SK-N-SH (cell line): ENCODE data around the gene WWOX. TPM values are rescaled to one million over a fixed set of nuclear protein-coding genes. Genes with fewer than 3 reads are reported as not detected.

Source experiments
- CTCF ChIA-PET: fragments of 300-600, 350-600 bp; formaldehyde crosslinking; extraction: SDS; loops from one replicate; lab custom pipeline; 2021; lab: Yijun Ruan, JAX
- POLR2A ChIA-PET: fragments of 350-600 bp; sonication (Branson Sonifier 250); formaldehyde crosslinking; extraction: SDS; loops from one replicate; lab custom pipeline; 2020; ENCODE audit warnings: antibody characterized with exemption, inconsistent platforms; lab: Yijun Ruan, JAX
- DNase-seq: peaks from one replicate; pipeline ENCODE4 v3.0.0; 2012
- H2AFZ ChIP-seq: fragments of 200-600 bp; sonication (generic); 2 replicates; pipeline ENCODE4 v1.8.1; 2016; ENCODE audit warnings: antibody characterized with exemption, mild to moderate bottlenecking, low read depth
- H3F3A ChIP-seq: fragments of 200-600 bp; sonication (generic); replicated peaks from 2 replicates; pipeline ENCODE3; 2016; ENCODE audit warnings: antibody characterized with exemption, mild to moderate bottlenecking; ENCODE audit not compliant: insufficient read depth
- H3K27ac ChIP-seq, 2 experiments: fragments of 200-500 bp in 1 of 2; fragments of 200-600 bp in 1 of 2; sonication (Bioruptor generic) in 1 of 2; sonication (generic), shearing (Covaris generic) in 1 of 2; 2 replicates each; pipeline versions ENCODE4 v1.5.1 to v1.6.1; 2014 to 2016; ENCODE audit warnings: low read depth in 2 of 2, inconsistent platforms in 1 of 2, low read length in 1 of 2, mild to moderate bottlenecking in 1 of 2, mixed read lengths in 1 of 2
- H3K27me3 ChIP-seq: fragments of 200-600 bp; sonication (generic), shearing (Covaris generic); 2 replicates; pipeline ENCODE4 v1.6.1; 2016; ENCODE audit warnings: mixed run types; ENCODE audit not compliant: insufficient read depth
- H3K36me3 ChIP-seq, 2 experiments: fragments of 200-500 bp in 1 of 2; fragments of 200-600 bp in 1 of 2; sonication (Bioruptor generic) in 1 of 2; sonication (generic) in 1 of 2; replicated peaks in 1 of 2; 2 replicates each; pipeline versions ENCODE3 to v1.5.1; 2014 to 2016; ENCODE audit warnings: low read length in 1 of 2, mild to moderate bottlenecking in 1 of 2; ENCODE audit not compliant: insufficient read depth in 2 of 2, control insufficient read depth in 1 of 2
- H3K4me1 ChIP-seq, 2 experiments: fragments of 200-500 bp in 1 of 2; fragments of 200-600 bp in 1 of 2; sonication (Bioruptor generic) in 1 of 2; sonication (generic), shearing (Covaris generic) in 1 of 2; 2 replicates each; pipeline versions ENCODE4 v1.5.1 to v1.6.1; 2014 to 2016; ENCODE audit warnings: low read depth in 1 of 2, low read length in 1 of 2, mixed run types in 1 of 2; ENCODE audit not compliant: insufficient read depth in 2 of 2, control insufficient read depth in 1 of 2
- H3K4me2 ChIP-seq: fragments of 200-600 bp; sonication (generic), shearing (Covaris generic); 2 replicates; pipeline ENCODE4 v1.6.1; 2017; ENCODE audit warnings: mixed run types
- H3K4me3 ChIP-seq, 2 experiments: fragments of 200-500 bp in 1 of 2; fragments of 200-600 bp in 1 of 2; sonication (Bioruptor generic) in 1 of 2; sonication (generic), shearing (Covaris generic) in 1 of 2; 2 replicates each; pipeline versions ENCODE4 v1.5.1 to v1.8.1; 2014 to 2016; ENCODE audit warnings: low read depth in 2 of 2, inconsistent platforms in 1 of 2, low read length in 1 of 2, mild to moderate bottlenecking in 1 of 2, mixed read lengths in 1 of 2, moderate library complexity in 1 of 2
- H3K79me2 ChIP-seq: fragments of 200-600 bp; sonication (generic); 2 replicates; pipeline ENCODE4 v1.8.1; 2017; ENCODE audit warnings: mild to moderate bottlenecking; ENCODE audit not compliant: insufficient read depth
- H3K9ac ChIP-seq: fragments of 200-600 bp; sonication (generic); 2 replicates; pipeline ENCODE4 v1.6.1; 2017; ENCODE audit warnings: mixed run types
- H3K9me2 ChIP-seq: fragments of 200-600 bp; sonication (generic); 2 replicates; pipeline ENCODE4 v1.6.1; 2017; ENCODE audit warnings: mixed run types
- H3K9me3 ChIP-seq: fragments of 200-600 bp; sonication (generic); 2 replicates; pipeline ENCODE4 v1.6.1; 2017; ENCODE audit warnings: mixed run types, mild to moderate bottlenecking, moderate library complexity
- H4K20me1 ChIP-seq: fragments of 200-600 bp; sonication (generic); 2 replicates; pipeline ENCODE4 v1.6.1; 2017; ENCODE audit warnings: mild to moderate bottlenecking, mixed run types; ENCODE audit not compliant: insufficient read depth
- ELF1 ChIP-seq: IDR thresholded peaks from 2 replicates; pipeline ENCODE4 v1.4.0; 2012
- EP300 ChIP-seq, 2 experiments: IDR thresholded peaks; 2 replicates each; pipeline versions ENCODE4 v1.4.0 to v1.6.1; 2012; ENCODE audit warnings: borderline replicate concordance in 1 of 2, low read depth in 1 of 2, low read length in 1 of 2
- FOXJ3 ChIP-seq: sonication (generic); formaldehyde crosslinking; IDR thresholded peaks from 2 replicates; pipeline ENCODE4 v1.5.1; 2020; ENCODE audit warnings: mild to moderate bottlenecking, missing genetic modification reagents
- GATA2 ChIP-seq: sonication (generic); formaldehyde crosslinking; IDR thresholded peaks from 2 replicates; pipeline ENCODE4 v1.5.0; 2020; ENCODE audit warnings: mild to moderate bottlenecking, missing genetic modification reagents
- JUND ChIP-seq: IDR thresholded peaks from 2 replicates; pipeline ENCODE4 v1.4.0; 2012
- MXI1 ChIP-seq: IDR thresholded peaks from 2 replicates; pipeline ENCODE4 v1.6.1; 2012; ENCODE audit warnings: mild to moderate bottlenecking, low read depth, low read length, improper control_type of control experiment
- RAD21 ChIP-seq: IDR thresholded peaks from 2 replicates; pipeline ENCODE4 v1.6.1; 2012; ENCODE audit warnings: mild to moderate bottlenecking, low read length
- RFX5 ChIP-seq: IDR thresholded peaks from 2 replicates; pipeline ENCODE4 v1.6.1; 2012; ENCODE audit warnings: mild to moderate bottlenecking, improper control_type of control experiment, low read length
- SIN3A ChIP-seq: IDR thresholded peaks from 2 replicates; pipeline ENCODE4 v1.6.1; 2012; ENCODE audit warnings: low read depth, mild to moderate bottlenecking, low read length, moderate library complexity, borderline replicate concordance
- TCF12 ChIP-seq: IDR thresholded peaks from 2 replicates; pipeline ENCODE4 v1.4.0; 2012
- USF1 ChIP-seq: IDR thresholded peaks from 2 replicates; pipeline ENCODE4 v1.4.0; 2012; ENCODE audit warnings: low read depth, borderline replicate concordance
- YY1 ChIP-seq: IDR thresholded peaks from 2 replicates; pipeline ENCODE4 v1.4.0; 2012; ENCODE audit warnings: low read depth, mild to moderate bottlenecking
- ZBTB33 ChIP-seq: IDR thresholded peaks from 2 replicates; pipeline ENCODE4 v1.4.0; 2012; ENCODE audit warnings: low read depth, borderline replicate concordance
- WGBS: methylation state at CpG from one replicate; pipeline ENCODE4 v1.1.6; 2017; ENCODE audit warnings: low lambda C conversion rate; 5-methylcytosine and 5-hydroxymethylcytosine counted together
- polyA plus RNA-seq, 3 experiments: library from polyadenylated mRNA; depleted of rRNA; stranded (reverse); fragments of >200 nt; gene quantifications; 2 replicates each; pipeline ENCODE4 v1.2.3, GENCODE V29; 2012
- TF ChIP-seq, protein P1 (sequence below): fragments of 200-600 bp; sonication (generic); IDR thresholded peaks from 2 replicates; pipeline ENCODE4 v1.6.1; 2017; ENCODE audit warnings: antibody characterized with exemption, mild to moderate bottlenecking, moderate library complexity
- TF ChIP-seq, protein P2 (sequence below): IDR thresholded peaks from 2 replicates; pipeline ENCODE4; 2012
- TF ChIP-seq, protein P3 (sequence below): IDR thresholded peaks from 2 replicates; pipeline ENCODE4 v1.6.1; 2012; ENCODE audit warnings: mild to moderate bottlenecking, low read depth, low read length, moderate library complexity
- TF ChIP-seq, protein P4 (sequence below): fragments of 150-350 bp; IDR thresholded peaks from 2 replicates; pipeline ENCODE4 v1.6.1; 2017; ENCODE audit warnings: antibody characterized with exemption, low read length, low read depth, borderline replicate concordance

The WWOX gene
- polyA plus RNA-seq, 1 of the 3 experiments (the other 2 are of a cell fraction), result 10.8 TPM

DNA sequence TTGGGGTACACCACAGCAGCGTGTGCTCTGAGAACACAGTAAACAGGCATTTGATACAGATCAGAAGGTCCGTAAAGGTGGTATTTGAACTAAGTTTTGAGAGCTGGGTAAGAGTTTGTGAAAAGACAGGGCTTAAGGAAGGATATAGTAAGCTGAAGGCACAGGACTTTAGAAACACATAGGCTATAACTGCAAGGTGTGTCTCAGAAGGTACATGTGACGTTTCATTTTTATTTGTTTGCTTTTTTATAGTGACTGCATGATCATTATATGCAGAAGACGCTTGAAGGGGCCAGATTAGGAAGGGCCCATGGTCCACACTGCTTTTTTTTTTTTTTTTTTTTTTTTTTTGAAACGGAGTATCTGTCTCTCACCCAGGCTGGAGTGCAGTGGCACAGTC, 644.6 kb downstream of the WWOX start:
- H3K9me3 ChIP-seq, result no peaks in the 10 kb centered on the region
- DNase-seq, result no peak
- H3K36me3 ChIP-seq, result no peaks in the 10 kb centered on the region
- WGBS, result 36% methylated on average over 5 of the region's 5 CpGs
- H3K27ac ChIP-seq, result no peak overlapping the region
- H4K20me1 ChIP-seq, result no peaks in the 10 kb centered on the region
- peaks cover 0 to 12% of the 10 kb centered on the region in 2 experiments; a peak in 1 of 4 replicates for H3K4me1 ChIP-seq
- H3K27me3 ChIP-seq, result no peaks in the 10 kb centered on the region
- no peaks in the 10 kb centered on the region for H3K9me2 ChIP-seq
- H3K4me2 ChIP-seq, result no peak overlapping the region
- TF ChIP-seq, protein P1, sequence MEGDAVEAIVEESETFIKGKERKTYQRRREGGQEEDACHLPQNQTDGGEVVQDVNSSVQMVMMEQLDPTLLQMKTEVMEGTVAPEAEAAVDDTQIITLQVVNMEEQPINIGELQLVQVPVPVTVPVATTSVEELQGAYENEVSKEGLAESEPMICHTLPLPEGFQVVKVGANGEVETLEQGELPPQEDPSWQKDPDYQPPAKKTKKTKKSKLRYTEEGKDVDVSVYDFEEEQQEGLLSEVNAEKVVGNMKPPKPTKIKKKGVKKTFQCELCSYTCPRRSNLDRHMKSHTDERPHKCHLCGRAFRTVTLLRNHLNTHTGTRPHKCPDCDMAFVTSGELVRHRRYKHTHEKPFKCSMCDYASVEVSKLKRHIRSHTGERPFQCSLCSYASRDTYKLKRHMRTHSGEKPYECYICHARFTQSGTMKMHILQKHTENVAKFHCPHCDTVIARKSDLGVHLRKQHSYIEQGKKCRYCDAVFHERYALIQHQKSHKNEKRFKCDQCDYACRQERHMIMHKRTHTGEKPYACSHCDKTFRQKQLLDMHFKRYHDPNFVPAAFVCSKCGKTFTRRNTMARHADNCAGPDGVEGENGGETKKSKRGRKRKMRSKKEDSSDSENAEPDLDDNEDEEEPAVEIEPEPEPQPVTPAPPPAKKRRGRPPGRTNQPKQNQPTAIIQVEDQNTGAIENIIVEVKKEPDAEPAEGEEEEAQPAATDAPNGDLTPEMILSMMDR, result no peak
- TF ChIP-seq RAD21 (no peak), MXI1 (no peak), YY1 (no peak), ELF1 (no peak), JUND (no peak), FOXJ3 (CRISPR knock-in tag) (no peak), ZBTB33 (no peak), TCF12 (no peak), EP300 (IDR thresholded peaks at IDR 0.05; ENCODE audit: borderline replicate concordance in 1 of 2, low read depth in 1 of 2, low read length in 1 of 2) (no peak), SIN3A (no peak), RFX5 (no peak), GATA2 (CRISPR knock-in tag) (no peak), USF1 (no peak)
- TF ChIP-seq, protein P2, sequence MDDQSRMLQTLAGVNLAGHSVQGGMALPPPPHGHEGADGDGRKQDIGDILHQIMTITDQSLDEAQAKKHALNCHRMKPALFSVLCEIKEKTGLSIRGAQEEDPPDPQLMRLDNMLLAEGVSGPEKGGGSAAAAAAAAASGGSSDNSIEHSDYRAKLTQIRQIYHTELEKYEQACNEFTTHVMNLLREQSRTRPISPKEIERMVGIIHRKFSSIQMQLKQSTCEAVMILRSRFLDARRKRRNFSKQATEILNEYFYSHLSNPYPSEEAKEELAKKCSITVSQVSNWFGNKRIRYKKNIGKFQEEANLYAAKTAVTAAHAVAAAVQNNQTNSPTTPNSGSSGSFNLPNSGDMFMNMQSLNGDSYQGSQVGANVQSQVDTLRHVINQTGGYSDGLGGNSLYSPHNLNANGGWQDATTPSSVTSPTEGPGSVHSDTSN, result no peak
- TF ChIP-seq, protein P3, sequence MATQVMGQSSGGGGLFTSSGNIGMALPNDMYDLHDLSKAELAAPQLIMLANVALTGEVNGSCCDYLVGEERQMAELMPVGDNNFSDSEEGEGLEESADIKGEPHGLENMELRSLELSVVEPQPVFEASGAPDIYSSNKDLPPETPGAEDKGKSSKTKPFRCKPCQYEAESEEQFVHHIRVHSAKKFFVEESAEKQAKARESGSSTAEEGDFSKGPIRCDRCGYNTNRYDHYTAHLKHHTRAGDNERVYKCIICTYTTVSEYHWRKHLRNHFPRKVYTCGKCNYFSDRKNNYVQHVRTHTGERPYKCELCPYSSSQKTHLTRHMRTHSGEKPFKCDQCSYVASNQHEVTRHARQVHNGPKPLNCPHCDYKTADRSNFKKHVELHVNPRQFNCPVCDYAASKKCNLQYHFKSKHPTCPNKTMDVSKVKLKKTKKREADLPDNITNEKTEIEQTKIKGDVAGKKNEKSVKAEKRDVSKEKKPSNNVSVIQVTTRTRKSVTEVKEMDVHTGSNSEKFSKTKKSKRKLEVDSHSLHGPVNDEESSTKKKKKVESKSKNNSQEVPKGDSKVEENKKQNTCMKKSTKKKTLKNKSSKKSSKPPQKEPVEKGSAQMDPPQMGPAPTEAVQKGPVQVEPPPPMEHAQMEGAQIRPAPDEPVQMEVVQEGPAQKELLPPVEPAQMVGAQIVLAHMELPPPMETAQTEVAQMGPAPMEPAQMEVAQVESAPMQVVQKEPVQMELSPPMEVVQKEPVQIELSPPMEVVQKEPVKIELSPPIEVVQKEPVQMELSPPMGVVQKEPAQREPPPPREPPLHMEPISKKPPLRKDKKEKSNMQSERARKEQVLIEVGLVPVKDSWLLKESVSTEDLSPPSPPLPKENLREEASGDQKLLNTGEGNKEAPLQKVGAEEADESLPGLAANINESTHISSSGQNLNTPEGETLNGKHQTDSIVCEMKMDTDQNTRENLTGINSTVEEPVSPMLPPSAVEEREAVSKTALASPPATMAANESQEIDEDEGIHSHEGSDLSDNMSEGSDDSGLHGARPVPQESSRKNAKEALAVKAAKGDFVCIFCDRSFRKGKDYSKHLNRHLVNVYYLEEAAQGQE, result no peak
- TF ChIP-seq, protein P4, sequence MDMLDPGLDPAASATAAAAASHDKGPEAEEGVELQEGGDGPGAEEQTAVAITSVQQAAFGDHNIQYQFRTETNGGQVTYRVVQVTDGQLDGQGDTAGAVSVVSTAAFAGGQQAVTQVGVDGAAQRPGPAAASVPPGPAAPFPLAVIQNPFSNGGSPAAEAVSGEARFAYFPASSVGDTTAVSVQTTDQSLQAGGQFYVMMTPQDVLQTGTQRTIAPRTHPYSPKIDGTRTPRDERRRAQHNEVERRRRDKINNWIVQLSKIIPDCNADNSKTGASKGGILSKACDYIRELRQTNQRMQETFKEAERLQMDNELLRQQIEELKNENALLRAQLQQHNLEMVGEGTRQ, result no peak
- H3K4me3 ChIP-seq, result no peak overlapping the region
- POLR2A ChIA-PET, result no interaction called here
- no peak overlapping the region for H3K9ac ChIP-seq
- no peaks in the 10 kb centered on the region for H3F3A ChIP-seq
- CTCF ChIA-PET, result no interaction called here
- no peak overlapping the region for H2AFZ ChIP-seq
- H3K79me2 ChIP-seq, result no peaks in the 10 kb centered on the region
